Neural cell (in vitro differentiated cells): ENCODE measurements around the gene NIPBL.

Source experiments
- CTCF ChIP-seq: fragments of 450-650 bp; IDR thresholded peaks from 2 replicates; pipeline ENCODE4 v1.5.1; 2014; ENCODE audit warnings: antibody characterized with exemption, mild to moderate bottlenecking, moderate library complexity; ENCODE audit not compliant: poor library complexity, severe bottlenecking
- EP300 ChIP-seq: fragments of 450-650 bp; conservative IDR thresholded peaks from 2 replicates; pipeline ENCODE4 v1.6.1; 2014; ENCODE audit warnings: antibody characterized with exemption, mild to moderate bottlenecking, moderate library complexity; ENCODE audit not compliant: poor library complexity, severe bottlenecking
- RAD21 ChIP-seq: fragments of 450-650 bp; conservative IDR thresholded peaks from 2 replicates; pipeline ENCODE4 v1.6.1; 2014; ENCODE audit warnings: antibody characterized with exemption, mild to moderate bottlenecking, moderate library complexity

- TF ChIP-seq CTCF (no peak), EP300 (no peak), RAD21 (no peak)
Measured at GRCh38 chr5:36896476-36896875, 19.9 kb downstream of the NIPBL start.
